Thymus (tissue), 11 donors: ENCODE measurements around the gene RPS6KA5. TPM values are rescaled to one million over a fixed set of nuclear protein-coding genes. Genes with fewer than 3 reads are reported as not detected.
"Not testable (repeated sequence)": the region's sequence is repeated elsewhere in the genome, so short reads cannot be mapped to it uniquely, and the experiment has no call there.

Experiments used
- DNase-seq, 9 donors: peaks; one replicate each; pipeline ENCODE4 v3.0.0-alpha.2; 2013; ENCODE audit warnings: low spot score in 9 of 9, low read depth in 6 of 9, missing footprints in 1 of 9
- H3K27ac ChIP-seq, 2 donors: one replicate each; pipeline ENCODE4 v1.5.1; 2013; ENCODE audit warnings: control low read depth in 1 of 2, low read depth in 1 of 2, low read length in 1 of 2, mild to moderate bottlenecking in 1 of 2, moderate library complexity in 1 of 2
- H3K27me3 ChIP-seq, 2 donors: one replicate each; pipeline ENCODE4 v1.5.1; 2013; ENCODE audit warnings: low read length in 1 of 2; ENCODE audit not compliant: control insufficient read depth in 2 of 2, insufficient read depth in 1 of 2
- H3K36me3 ChIP-seq, 2 donors: one replicate each; pipeline ENCODE4 v1.5.1; 2013; ENCODE audit warnings: low read length in 1 of 2, mild to moderate bottlenecking in 1 of 2, moderate library complexity in 1 of 2; ENCODE audit not compliant: control insufficient read depth in 2 of 2, insufficient read depth in 2 of 2
- H3K4me1 ChIP-seq, 2 donors: one replicate each; pipeline ENCODE4 v1.5.1; 2013; ENCODE audit warnings: low read length in 2 of 2; ENCODE audit not compliant: control insufficient read depth in 2 of 2, insufficient read depth in 2 of 2
- H3K4me3 ChIP-seq, 2 donors: one replicate each; pipeline ENCODE4 v1.5.1; 2013; ENCODE audit warnings: low read length in 2 of 2, control low read depth in 1 of 2, mild to moderate bottlenecking in 1 of 2
- H3K9me3 ChIP-seq, 2 donors: one replicate each; pipeline ENCODE4 v1.5.1; 2013; ENCODE audit warnings: low read length in 1 of 2, mild to moderate bottlenecking in 1 of 2; ENCODE audit not compliant: control insufficient read depth in 2 of 2, insufficient read depth in 1 of 2
- WGBS: extraction: QIAGEN DNeasy Blood & Tissue Kit; methylation state at CpG from one replicate; pipeline ENCODE4 v1.1.7; 2013; 5-methylcytosine and 5-hydroxymethylcytosine counted together
- polyA plus RNA-seq: library from polyadenylated mRNA; stranded (reverse); fragments of 200-250 nt; gene quantifications from one replicate; pipeline ENCODE4 v1.2.3, GENCODE V29; 2013
- total RNA-seq: library from RNA; stranded (reverse); fragments of 120-200 nt; gene quantifications from one replicate; pipeline ENCODE4 v1.2.4, GENCODE V29; 2013
- donor health status: healthy.

RPS6KA5 gene
- total and polyA plus RNA-seq, 2 donors: 4.0 to 5.1 TPM

GRCh38 chr14:90956273-90956672 lies 104.2 kb downstream of the RPS6KA5 start:
- no peaks in the 10 kb centered on the region for H3K36me3 ChIP-seq
- H3K4me3 ChIP-seq: no peak overlapping the region
- no peaks in the 10 kb centered on the region for H3K4me1 ChIP-seq
- no peak overlapping the region for H3K27ac ChIP-seq
- peaks cover 0 to 8% of the 10 kb centered on the region in 2 donors for H3K9me3 ChIP-seq
- DNase-seq: no peak
- H3K27me3 ChIP-seq: no peaks in the 10 kb centered on the region

GRCh38 chr14:90953643-90954042 lies 106.8 kb downstream of the RPS6KA5 start:
- not testable (repeated sequence) for H3K27me3 ChIP-seq, H3K4me1 ChIP-seq, H3K9me3 ChIP-seq, H3K36me3 ChIP-seq, H3K27ac ChIP-seq, H3K4me3 ChIP-seq, DNase-seq
- 75% methylated on average over 2 of the region's 2 CpGs for WGBS

GRCh38 chr14:90943367-90943766 lies 117.1 kb downstream of the RPS6KA5 start:
- 97% methylated on average over 3 of the region's 3 CpGs for WGBS
- Histone ChIP-seq H3K27me3 (no peaks in the 10 kb centered on the region), H3K36me3 (no peaks in the 10 kb centered on the region), H3K4me1 (no peaks in the 10 kb centered on the region), H3K9me3 (peaks cover 5 to 7% of the 10 kb centered on the region in 2 donors), H3K4me3 (no peak overlapping the region), H3K27ac (no peak overlapping the region)
- DNase-seq: no peak

- Histone ChIP-seq H3K36me3 (no peaks in the 10 kb centered on the region), H3K4me3 (no peak overlapping the region), H3K4me1 (no peaks in the 10 kb centered on the region), H3K27me3 (no peaks in the 10 kb centered on the region), H3K9me3 (peaks cover 6 to 11% of the 10 kb centered on the region in 2 donors), H3K27ac (no peak overlapping the region)
- DNase-seq: no peak
- WGBS: over 99% methylated on average over 2 of the region's 2 CpGs
Measured at GRCh38 chr14:90942511-90942910, 117.9 kb downstream of the RPS6KA5 start.

GRCh38 chr14:90941706-90942105 lies 118.7 kb downstream of the RPS6KA5 start:
- Histone ChIP-seq H3K9me3 (peaks cover 6 to 11% of the 10 kb centered on the region in 2 donors), H3K4me1 (no peaks in the 10 kb centered on the region), H3K27ac (no peak overlapping the region), H3K27me3 (no peaks in the 10 kb centered on the region), H3K4me3 (no peak overlapping the region), H3K36me3 (no peaks in the 10 kb centered on the region)
- DNase-seq: no peak
- 97% methylated on average over 2 of the region's 2 CpGs for WGBS

GRCh38 chr14:90940318-90940962 lies 120.0 kb downstream of the RPS6KA5 start:
- DNase-seq: no peak
- H3K9me3 ChIP-seq: peaks cover 6 to 11% of the 10 kb centered on the region in 2 donors
- H3K27me3 ChIP-seq: no peaks in the 10 kb centered on the region
- over 99% methylated on average over 5 of the region's 5 CpGs for WGBS
- H3K4me1 ChIP-seq: no peaks in the 10 kb centered on the region
- H3K4me3 ChIP-seq: no peak overlapping the region
- H3K36me3 ChIP-seq: no peaks in the 10 kb centered on the region
- H3K27ac ChIP-seq: no peak overlapping the region

- not testable (repeated sequence) for H3K4me3 ChIP-seq, H3K27me3 ChIP-seq, H3K36me3 ChIP-seq, H3K27ac ChIP-seq, DNase-seq, H3K4me1 ChIP-seq
- peaks cover 6 to 11% of the 10 kb centered on the region in 2 donors for H3K9me3 ChIP-seq
- WGBS: 98% methylated on average over 4 of the region's 4 CpGs
Measured at GRCh38 chr14:90939252-90939795, 121.1 kb downstream of the RPS6KA5 start.

- H3K4me1 ChIP-seq: no peaks in the 10 kb centered on the region
- 98% methylated on average over 2 of the region's 2 CpGs for whole genome bisulfite sequencing
Measured at GRCh38 chr14:90938615-90939014, 121.8 kb downstream of the RPS6KA5 start.

GRCh38 chr14:90936757-90937440 lies 123.5 kb downstream of the RPS6KA5 start:
- WGBS: 97% methylated on average over 3 of the region's 3 CpGs
- H3K27ac ChIP-seq: no peak overlapping the region
- peaks cover 6 to 11% of the 10 kb centered on the region in 2 donors for H3K9me3 ChIP-seq
- no peaks in the 10 kb centered on the region for H3K36me3 ChIP-seq
- H3K27me3 ChIP-seq: no peaks in the 10 kb centered on the region
- H3K4me3 ChIP-seq: no peak overlapping the region
- DNase-seq: no peak
- no peaks in the 10 kb centered on the region for H3K4me1 ChIP-seq

More at GRCh38 chr14:90938615-90939014, 121.8 kb downstream of the RPS6KA5 start:
- H3K27ac ChIP-seq: no peak overlapping the region
- H3K9me3 ChIP-seq: peaks cover 6 to 11% of the 10 kb centered on the region in 2 donors
- no peaks in the 10 kb centered on the region for H3K36me3 ChIP-seq
- H3K4me3 ChIP-seq: no peak overlapping the region
- no peaks in the 10 kb centered on the region for H3K27me3 ChIP-seq
- DNase-seq: no peak
